ENCODE measurements around the gene S100A11.
"Not testable (repeated sequence)": the region's sequence is repeated elsewhere in the genome, so short reads cannot be mapped to it uniquely, and the experiment has no call there.

The S100A11 gene

GRCh38 chr1:152036267-152037216 lies at the start of gene S100A11:
Gene S100A11, minus strand, starts transcription at chr1:152037004. Its CDS starts 89 bp downstream, at chr1:152036915.
- peak in 10 of 14 donors; percentile 7 to 58 (median 32) for DNase-seq

DNA sequence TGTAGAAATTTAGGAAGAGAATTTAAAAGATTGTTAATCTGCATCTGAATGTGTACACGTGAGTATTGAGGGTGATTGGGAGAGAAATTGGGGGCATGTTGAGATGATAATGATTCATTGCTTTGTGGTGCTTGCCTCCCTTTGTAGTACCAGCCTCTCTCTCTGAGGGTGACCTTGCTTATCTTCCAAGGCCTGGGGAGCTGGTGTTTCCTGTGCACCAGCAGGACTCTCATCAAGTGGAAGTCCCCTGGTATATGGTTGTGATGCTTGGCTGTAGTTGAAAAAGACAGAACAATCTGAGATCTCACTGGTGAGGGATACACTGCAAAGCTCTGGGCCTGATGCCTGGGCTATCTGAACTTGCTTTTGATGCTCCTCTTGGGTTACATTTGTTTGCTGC lies 48.0 kb upstream of the S100A11 start:
- no peak for DNase-seq

GRCh38 chr1:152081026-152081425 lies 44.2 kb upstream of the S100A11 start:
- DNase-seq: not testable (repeated sequence)

DNA sequence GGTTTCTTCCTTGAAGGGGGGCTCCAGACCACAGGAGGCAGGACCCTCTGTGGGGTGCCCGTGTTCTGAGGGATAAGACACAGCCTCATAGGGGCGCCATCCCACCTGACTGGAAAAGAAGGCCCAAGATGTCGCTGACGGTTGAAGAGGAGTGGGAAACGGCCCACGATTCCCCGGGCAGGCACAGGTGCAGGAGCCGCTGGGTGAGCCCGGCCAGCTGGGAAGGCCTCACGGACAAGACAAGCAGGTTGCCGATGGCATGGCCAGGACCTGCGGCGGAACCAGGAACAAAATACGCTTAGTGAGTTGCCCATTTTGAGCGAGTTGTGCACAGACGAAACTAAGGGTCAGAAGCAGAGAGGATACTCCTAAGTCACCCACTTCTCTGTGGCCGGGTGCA lies 43.7 kb upstream of the S100A11 start:
- DNase-seq: not testable (repeated sequence)

DNA sequence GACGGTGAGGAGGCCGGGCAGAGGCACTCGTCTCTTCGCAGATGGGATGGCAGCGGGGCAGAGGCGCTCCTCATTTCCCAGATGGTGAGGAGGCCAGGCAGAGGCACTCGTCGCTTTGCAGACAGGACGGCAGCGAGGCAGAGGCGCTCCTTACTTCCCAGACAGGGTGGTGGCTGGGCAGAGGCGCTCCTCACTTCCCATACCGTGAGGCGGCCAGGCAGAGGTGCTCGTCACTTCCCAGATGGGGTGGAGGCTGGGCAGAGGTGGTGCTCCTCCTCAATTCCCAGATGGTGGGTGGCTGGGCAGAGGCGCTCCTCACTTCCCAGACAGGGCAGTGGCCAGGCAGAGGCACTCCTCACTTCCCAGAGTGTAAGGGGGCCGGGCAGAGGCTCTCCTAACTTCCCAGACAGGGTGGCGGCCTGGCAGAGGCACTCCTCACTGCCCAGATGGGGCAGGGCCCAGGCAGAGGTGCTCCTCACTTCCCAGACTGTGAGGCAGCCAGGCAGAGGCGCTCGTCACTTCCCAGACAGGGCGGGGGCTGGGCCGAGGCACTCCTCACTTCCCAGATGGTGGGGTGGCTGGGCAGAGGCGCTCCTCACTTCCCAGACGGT lies 42.1 kb upstream of the S100A11 start:
- no peak for DNase-seq

GRCh38 chr1:152072311-152072710 lies 35.5 kb upstream of the S100A11 start:
- no peak for DNase-seq

GRCh38 chr1:152071123-152071522 lies 34.3 kb upstream of the S100A11 start:
- no peak for DNase-seq

DNA sequence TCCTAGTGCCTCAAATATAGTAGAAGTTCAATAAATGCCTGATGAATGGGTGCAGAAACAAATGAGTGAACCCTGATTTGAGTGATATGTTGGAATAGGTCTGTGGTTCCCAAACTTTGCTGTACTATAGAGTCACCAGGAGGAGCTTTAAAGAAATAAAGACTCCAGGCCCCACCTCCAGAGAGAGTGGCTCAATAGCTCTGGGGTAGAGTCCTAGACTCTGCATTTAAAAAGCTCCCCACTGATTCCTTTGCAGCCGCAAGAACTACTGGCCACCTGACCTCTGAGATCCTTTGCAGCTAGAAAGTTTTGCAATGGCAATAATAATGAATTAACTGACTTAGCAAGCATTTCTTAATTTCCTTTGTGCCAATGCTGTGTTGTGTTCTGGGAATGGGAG lies 31.1 kb upstream of the S100A11 start:
- DNase-seq: no peak

GRCh38 chr1:152067150-152067549 lies 30.3 kb upstream of the S100A11 start:
- DNase-seq: no peak

- no peak for DNase-seq
Observed at GRCh38 chr1:152061952-152062351, 25.1 kb upstream of the S100A11 start.

DNA sequence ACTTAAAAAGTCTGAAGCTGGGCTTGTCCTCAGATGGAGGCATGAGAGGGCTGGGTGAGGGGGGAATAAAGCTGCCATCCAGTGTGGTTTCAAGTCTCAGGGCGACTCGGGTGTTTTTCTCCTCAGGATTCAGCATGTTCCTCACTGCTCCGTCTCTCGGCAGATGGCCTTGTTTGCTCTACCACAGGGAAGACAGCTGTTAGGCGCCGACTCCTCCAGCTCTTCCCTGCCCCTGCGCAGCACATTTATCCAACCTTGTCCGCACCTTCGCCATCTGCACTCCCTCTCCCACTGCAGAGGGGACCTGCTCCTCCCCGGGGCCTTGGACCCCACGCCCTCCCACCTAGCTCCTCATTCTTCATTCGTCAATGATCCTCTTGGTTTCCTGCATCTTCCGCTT lies 16.6 kb upstream of the S100A11 start:
- no peak for DNase-seq

DNA sequence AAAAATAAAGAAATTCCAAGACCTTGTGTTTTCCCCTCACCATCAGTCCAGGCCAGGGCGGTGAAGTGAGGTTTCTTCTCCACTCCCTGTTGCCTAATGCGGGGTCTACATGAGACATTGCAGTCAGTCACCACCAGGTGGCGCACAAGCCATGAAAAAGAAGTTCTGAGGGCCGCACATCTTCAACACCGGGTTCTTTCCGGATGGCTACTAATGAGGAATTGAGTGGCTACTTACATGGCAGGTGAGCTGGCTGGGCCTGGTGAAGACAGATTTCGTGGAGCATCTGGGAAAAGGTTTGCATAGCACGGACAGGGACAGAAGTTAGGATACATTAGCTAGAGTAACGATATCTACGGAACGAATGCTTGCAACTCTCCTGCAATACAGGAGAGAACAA lies 15.8 kb upstream of the S100A11 start:
- peak in 11 of 14 donors; percentile 22 to 72 (median 47) for DNase-seq

- no peak for DNase-seq
Observed at GRCh38 chr1:152050886-152051675, 14.3 kb upstream of the S100A11 start.

DNA sequence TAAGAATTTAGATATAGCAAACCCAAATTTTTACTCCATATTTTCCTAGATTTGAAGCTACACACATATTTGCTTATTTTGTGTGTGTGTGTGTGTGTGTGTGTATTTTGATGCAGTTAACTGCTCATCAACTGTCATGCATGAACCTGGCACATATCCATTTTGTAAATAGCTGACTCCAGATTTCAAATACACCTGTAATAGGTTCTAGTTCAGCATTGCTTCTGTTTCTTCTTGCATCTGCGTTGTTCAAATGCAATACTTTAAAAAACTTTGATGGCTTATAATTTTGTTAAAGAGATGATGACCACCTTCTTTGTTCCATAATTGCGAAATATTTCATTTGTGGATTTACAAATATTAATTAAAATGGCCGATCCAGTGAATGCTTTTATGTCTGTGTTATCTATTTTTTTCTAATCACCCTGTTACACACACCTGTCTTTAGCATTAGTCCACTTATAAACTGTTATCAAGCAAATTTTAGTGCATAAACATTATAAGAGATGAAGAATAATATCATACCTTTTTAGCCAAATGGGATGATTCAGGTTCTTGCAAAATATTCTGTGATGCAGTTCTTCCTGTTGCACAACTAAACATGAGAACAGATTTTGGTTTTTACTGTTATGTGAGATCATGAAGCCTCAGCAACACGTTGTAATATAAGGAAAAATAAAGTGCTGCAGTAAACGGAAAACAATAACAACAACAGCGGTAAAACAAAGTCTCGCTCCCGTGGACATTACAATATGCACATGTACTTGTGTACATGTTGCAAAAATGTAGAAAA lies 12.7 kb upstream of the S100A11 start:
- DNase-seq: no peak

GRCh38 chr1:152048416-152049009 lies 11.7 kb upstream of the S100A11 start:
- DNase-seq: peak in 2 of 14 donors; percentile 42 to 56

- DNase-seq: peak in 11 of 14 donors; percentile 17 to 85 (median 69)
Observed at GRCh38 chr1:152047730-152048415, 11.1 kb upstream of the S100A11 start.

DNA sequence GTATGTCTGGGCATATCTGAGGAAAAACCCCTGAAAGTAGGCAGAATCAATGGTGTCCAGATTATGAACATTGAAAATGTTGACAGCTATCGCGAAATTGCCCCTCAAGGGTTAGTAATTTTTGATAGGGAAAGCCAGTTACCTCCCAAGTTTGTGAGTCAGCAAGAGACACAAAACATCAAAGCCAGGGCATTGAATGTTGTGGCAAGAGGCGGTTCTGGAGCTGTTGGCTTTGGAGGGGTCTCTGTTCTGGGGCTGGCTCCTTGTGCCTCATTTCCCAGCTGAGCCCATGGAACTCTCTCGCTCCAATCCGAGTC lies 10.6 kb upstream of the S100A11 start:
- DNase-seq: no peak

GRCh38 chr1:152044386-152044785 lies 7.6 kb upstream of the S100A11 start:
- no peak for DNase-seq

- DNase-seq: no peak
Observed at GRCh38 chr1:152043870-152044269, 7.1 kb upstream of the S100A11 start.

DNA sequence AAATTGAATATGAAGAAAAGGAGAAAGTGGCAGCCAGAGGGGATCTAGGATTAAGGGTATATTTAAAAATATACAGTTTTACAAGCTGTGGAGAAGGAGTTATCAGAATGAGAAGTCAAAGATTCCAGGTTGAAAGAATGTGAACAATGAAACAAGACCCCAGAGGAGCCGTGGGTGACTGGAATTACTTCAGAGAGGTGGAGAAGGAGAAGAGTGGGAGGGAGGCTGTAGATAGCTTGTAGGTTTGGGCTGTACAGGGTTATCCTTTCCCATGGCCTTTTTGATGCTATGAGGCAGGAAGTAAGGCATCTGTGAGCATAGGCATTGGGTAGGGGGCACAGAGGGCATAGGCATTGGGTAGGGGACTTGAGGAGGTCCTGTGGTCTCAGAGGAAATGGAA lies 5.2 kb upstream of the S100A11 start:
- DNase-seq: no peak

DNA sequence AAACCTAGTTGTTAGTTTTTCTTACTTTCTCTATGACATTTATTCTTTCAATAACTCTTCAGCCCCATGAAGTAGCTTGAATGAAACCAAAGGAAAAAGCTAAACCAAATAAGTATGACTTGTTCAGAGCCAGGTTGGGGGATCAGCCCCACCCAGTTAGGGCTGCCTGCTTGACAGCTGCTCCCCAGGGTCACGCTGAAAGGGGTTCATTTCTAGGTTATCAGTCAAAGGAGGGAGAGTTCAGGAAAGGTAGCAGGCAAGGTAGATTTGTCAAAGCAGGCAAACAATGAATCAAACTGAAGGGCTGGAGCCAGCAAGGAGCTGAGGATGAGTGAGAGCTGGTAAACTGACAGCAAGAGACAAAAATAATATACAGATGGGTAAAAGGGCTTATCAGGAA lies 3.1 kb upstream of the S100A11 start:
- no peak for DNase-seq
